ENCODE results near the gene LAPTM5. TPM values are rescaled to one million over a fixed set of nuclear protein-coding genes. Genes with fewer than 3 reads are reported as not detected.

Gene LAPTM5
- total RNA-seq, 1 donor from 2014 or later = 3.9 TPM

GRCh38 chr1:30714536-30715090 lies 43.0 kb downstream of the LAPTM5 start:
- no peak for DNase-seq

- no peak for DNase-seq
Observed at GRCh38 chr1:30714025-30714424, 43.5 kb downstream of the LAPTM5 start.

- no peak for DNase-seq
Observed at GRCh38 chr1:30713311-30713710, 44.3 kb downstream of the LAPTM5 start.

GRCh38 chr1:30712583-30712982 lies 45.0 kb downstream of the LAPTM5 start:
- DNase-seq = no peak

GRCh38 chr1:30710407-30710806 lies 47.2 kb downstream of the LAPTM5 start:
- no peak for DNase-seq

GRCh38 chr1:30708361-30708728 lies 49.2 kb downstream of the LAPTM5 start:
- no peak for DNase-seq

- DNase-seq = peak; percentile 70
Observed at GRCh38 chr1:30707412-30708360, 49.9 kb downstream of the LAPTM5 start.

- DNase-seq = peak; percentile 25
Observed at GRCh38 chr1:30706528-30706927, 51.0 kb downstream of the LAPTM5 start.

- DNase-seq = no peak
Observed at GRCh38 chr1:30705698-30706097, 51.9 kb downstream of the LAPTM5 start.

- no peak for DNase-seq
Observed at GRCh38 chr1:30704765-30705509, 52.6 kb downstream of the LAPTM5 start.

GRCh38 chr1:30704271-30704670 lies 53.3 kb downstream of the LAPTM5 start:
- no peak for DNase-seq

- no peak for DNase-seq
Observed at GRCh38 chr1:30702823-30703222, 54.8 kb downstream of the LAPTM5 start.

GRCh38 chr1:30701258-30701633 lies 56.3 kb downstream of the LAPTM5 start:
- no peak for DNase-seq

GRCh38 chr1:30700528-30701257 lies 56.9 kb downstream of the LAPTM5 start:
- peak; percentile 44 for DNase-seq

GRCh38 chr1:30699762-30700161 lies 57.8 kb downstream of the LAPTM5 start:
- DNase-seq = no peak

- DNase-seq = no peak
Observed at GRCh38 chr1:30698401-30698981, 59.1 kb downstream of the LAPTM5 start.

GRCh38 chr1:30697571-30698376 lies 59.8 kb downstream of the LAPTM5 start:
- DNase-seq = no peak

GRCh38 chr1:30696831-30697230 lies 60.7 kb downstream of the LAPTM5 start:
- DNase-seq = no peak

- DNase-seq = no peak
Observed at GRCh38 chr1:30695439-30695841, 62.1 kb downstream of the LAPTM5 start.

- DNase-seq = no peak
Observed at GRCh38 chr1:30694280-30695175, 63.0 kb downstream of the LAPTM5 start.

Measured in occipital lobe (tissue), 2 donors.